ENCODE results near the gene BCR. TPM values are rescaled to one million over a fixed set of nuclear protein-coding genes. Genes with fewer than 3 reads are reported as not detected.

BCR gene
- total RNA-seq, 2 experiments from 2014 or later: 60.0 to 64.8 TPM

- no peaks in the 10 kb centered on the region for H3K36me3 Mint-ChIP-seq (ENCODE audit: low read depth)
- H3K27ac Mint-ChIP-seq: peak overlapping the region; percentile 85
- Histone ChIP-seq H3K9me3 (ENCODE audit: control insufficient read depth in 1 of 2, insufficient read depth in 1 of 2, low read length in 2 of 2) (no peaks in the 10 kb centered on the region), H3K4me1 (ENCODE audit: insufficient read depth, low read length) (peaks cover 91% of the 10 kb centered on the region), H3K27me3 (ENCODE audit: control insufficient read depth in 1 of 2, insufficient read depth in 2 of 2, low read length in 2 of 2) (no peaks in the 10 kb centered on the region), H3K27ac (ENCODE audit: low read depth in 1 of 2, low read length in 2 of 2) (no peak overlapping the region), H3K4me3 (ENCODE audit: low read length) (no peak overlapping the region), H3K36me3 (ENCODE audit: insufficient read depth, low read length) (no peaks in the 10 kb centered on the region)
- CTCF ChIA-PET: interaction anchor here (1.3 kb wide), 1 partner anchor 12 kb away, joined by 3 read pairs; no protein-coding TSS in a partner anchor
- peaks cover 75% of the 10 kb centered on the region for H3K4me1 Mint-ChIP-seq (ENCODE audit: low read depth)
- H3K4me3 Mint-ChIP-seq: no peak overlapping the region
- intact Hi-C loops (cut with DNase I, micrococcal nuclease): loop anchor here (5.0 to 10.0 kb wide), 3 partner anchors 42 to 1414 kb away; partner anchors contain the start of genes BCR (in 1 of the 2), GUCD1 (in 1 of the 2), RGL4 (in 1 of the 2) and SNRPD3 (in 1 of the 2)
- no peak for DNase-seq
- POLR2A ChIA-PET: no interaction called here
- TF ChIP-seq CTCF (IDR thresholded peaks at IDR 0.05): no peak
- no peak for ATAC-seq (ENCODE audit: poor library complexity)
- no peaks in the 10 kb centered on the region for H3K27me3 Mint-ChIP-seq
- H3K9me3 Mint-ChIP-seq: no peaks in the 10 kb centered on the region
These were observed 39.9 kb upstream of the BCR start for GRCh38 chr22:23140385-23140784.

- H3K27ac ChIP-seq (ENCODE audit: low read depth in 1 of 2, low read length in 2 of 2): peak overlapping the region in 1 of 2 donors; percentile 72
These were observed 37.7 kb upstream of the BCR start for GRCh38 chr22:23142546-23143105.

GRCh38 chr22:23143119-23143518 lies 37.2 kb upstream of the BCR start:
- peaks cover 71% of the 10 kb centered on the region for H3K4me1 ChIP-seq (ENCODE audit: insufficient read depth, low read length)
- POLR2A ChIA-PET: no interaction called here
- no peak for DNase-seq
- CTCF ChIA-PET: interaction anchor here (2.3 kb wide), 1 partner anchor 139 kb away, joined by 9 read pairs; no protein-coding TSS in a partner anchor
- no peak for TF ChIP-seq CTCF (IDR thresholded peaks at IDR 0.05)
- peak overlapping the region; percentile 6 for H3K4me3 Mint-ChIP-seq
- H3K36me3 ChIP-seq (ENCODE audit: insufficient read depth, low read length): no peaks in the 10 kb centered on the region
- no peaks in the 10 kb centered on the region for H3K27me3 Mint-ChIP-seq
- H3K27ac ChIP-seq (ENCODE audit: low read depth in 1 of 2, low read length in 2 of 2): no peak overlapping the region
- peak overlapping the region; percentile 94 for H3K27ac Mint-ChIP-seq
- no peaks in the 10 kb centered on the region for H3K9me3 Mint-ChIP-seq
- no peaks in the 10 kb centered on the region for H3K27me3 ChIP-seq (ENCODE audit: control insufficient read depth in 1 of 2, insufficient read depth in 2 of 2, low read length in 2 of 2)
- H3K9me3 ChIP-seq (ENCODE audit: control insufficient read depth in 1 of 2, insufficient read depth in 1 of 2, low read length in 2 of 2): no peaks in the 10 kb centered on the region
- intact Hi-C loops (cut with DNase I, micrococcal nuclease): loop anchor here (2.0 to 10.0 kb wide), 5 partner anchors 38 to 1412 kb away; partner anchors contain the start of genes BCR (in 2 of the 2), GNAZ (in 1 of the 2), GUCD1 (in 1 of the 2) and RGL4 (in 1 of the 2)
- H3K36me3 Mint-ChIP-seq (ENCODE audit: low read depth): no peaks in the 10 kb centered on the region
- no peak overlapping the region for H3K4me3 ChIP-seq (ENCODE audit: low read length)
- no peak for ATAC-seq (ENCODE audit: poor library complexity)
- H3K4me1 Mint-ChIP-seq (ENCODE audit: low read depth): peaks cover 67% of the 10 kb centered on the region

More at GRCh38 chr22:23142546-23143105, 37.7 kb upstream of the BCR start:
- no peak for ATAC-seq (ENCODE audit: poor library complexity)
- H3K27ac Mint-ChIP-seq: peak overlapping the region; percentile 85
- Histone ChIP-seq H3K9me3 (ENCODE audit: control insufficient read depth in 1 of 2, insufficient read depth in 1 of 2, low read length in 2 of 2) (no peaks in the 10 kb centered on the region), H3K36me3 (ENCODE audit: insufficient read depth, low read length) (no peaks in the 10 kb centered on the region), H3K4me3 (ENCODE audit: low read length) (peak overlapping the region; percentile 37), H3K27me3 (ENCODE audit: control insufficient read depth in 1 of 2, insufficient read depth in 2 of 2, low read length in 2 of 2) (no peaks in the 10 kb centered on the region), H3K4me1 (ENCODE audit: insufficient read depth, low read length) (peaks cover 76% of the 10 kb centered on the region)
- peaks cover 72% of the 10 kb centered on the region for H3K4me1 Mint-ChIP-seq (ENCODE audit: low read depth)
- DNase-seq: no peak
- peak overlapping the region; percentile 74 for H3K4me3 Mint-ChIP-seq
- ChIA-PET POLR2A (interaction anchor here (0.8 to 1.0 kb wide), 2 partner anchors 10 to 36 kb away, joined by 4 to 5 read pairs; no protein-coding TSS in a partner anchor), CTCF (no interaction called here)
- no peaks in the 10 kb centered on the region for H3K27me3 Mint-ChIP-seq
- intact Hi-C loops (cut with DNase I, micrococcal nuclease): loop anchor here (2.0 to 10.0 kb wide), 5 partner anchors 38 to 1412 kb away; partner anchors contain the start of genes BCR (in 2 of the 2), GNAZ (in 1 of the 2), GUCD1 (in 1 of the 2) and RGL4 (in 1 of the 2)
- TF ChIP-seq CTCF (IDR thresholded peaks at IDR 0.05): no peak
- no peaks in the 10 kb centered on the region for H3K9me3 Mint-ChIP-seq
- H3K36me3 Mint-ChIP-seq (ENCODE audit: low read depth): no peaks in the 10 kb centered on the region
